Measurements from ENCODE around the gene CLOCK.

CLOCK gene

GRCh38 chr4:55540271-55540670, 6.4 kb downstream of the CLOCK start:
- DNase-seq, result no peak

- DNase-seq, result no peak
Measured at GRCh38 chr4:55539658-55540057, 7.1 kb downstream of the CLOCK start.

GRCh38 chr4:55538531-55538930, 8.2 kb downstream of the CLOCK start:
- DNase-seq, result no peak

- no peak for DNase-seq
Measured at GRCh38 chr4:55534306-55534705, 12.4 kb downstream of the CLOCK start.

- no peak for DNase-seq
Measured at GRCh38 chr4:55530691-55531090, 16.0 kb downstream of the CLOCK start.

GRCh38 chr4:55530167-55530566, 16.5 kb downstream of the CLOCK start:
- DNase-seq, result no peak

- DNase-seq, result no peak
Measured at GRCh38 chr4:55528491-55528890, 18.2 kb downstream of the CLOCK start.

- no peak for DNase-seq
Measured at GRCh38 chr4:55524844-55525571, 21.7 kb downstream of the CLOCK start.

- no peak for DNase-seq
Measured at GRCh38 chr4:55518442-55518841, 28.3 kb downstream of the CLOCK start.

- no peak for DNase-seq
Measured at GRCh38 chr4:55517526-55518229, 29.0 kb downstream of the CLOCK start.

GRCh38 chr4:55512922-55513571, 33.7 kb downstream of the CLOCK start:
- DNase-seq, result no peak

GRCh38 chr4:55512077-55512476, 34.6 kb downstream of the CLOCK start:
- no peak for DNase-seq

GRCh38 chr4:55510685-55511084, 36.0 kb downstream of the CLOCK start:
- DNase-seq, result no peak

GRCh38 chr4:55509266-55509665, 37.4 kb downstream of the CLOCK start:
- DNase-seq, result no peak

- no peak for DNase-seq
Measured at GRCh38 chr4:55507612-55508011, 39.1 kb downstream of the CLOCK start.

GRCh38 chr4:55503169-55503568, 43.5 kb downstream of the CLOCK start:
- DNase-seq, result no peak

- DNase-seq, result no peak
Measured at GRCh38 chr4:55500072-55500471, 46.6 kb downstream of the CLOCK start.

- DNase-seq, result no peak
Measured at GRCh38 chr4:55499495-55499894, 47.2 kb downstream of the CLOCK start.

GRCh38 chr4:55498051-55498450, 48.7 kb downstream of the CLOCK start:
- no peak for DNase-seq

GRCh38 chr4:55491486-55491885, 55.2 kb downstream of the CLOCK start:
- DNase-seq, result no peak

GRCh38 chr4:55488716-55489115, 58.0 kb downstream of the CLOCK start:
- no peak for DNase-seq

- no peak for DNase-seq
Measured at GRCh38 chr4:55485821-55486220, 60.9 kb downstream of the CLOCK start.

GRCh38 chr4:55483315-55483714, 63.4 kb downstream of the CLOCK start:
- no peak for DNase-seq
